RWPE2 (cell line): Measurements from ENCODE around the gene SEC61A2.

Experiments used
- ATAC-seq: fragments of 200-7000 bp; cut with Tn5 transposase; 3 replicates; pipeline ENCODE4 v1.9.1; 2021; ENCODE audit warnings: low read depth
- DNase-seq: peaks from one replicate; pipeline ENCODE4 v3.0.0-alpha.2; 2020; ENCODE audit warnings: low spot score
- H3K27ac ChIP-seq: fragments of 450-650 bp; 2 replicates; pipeline ENCODE4 v1.5.1; 2017; ENCODE audit warnings: mild to moderate bottlenecking; ENCODE audit not compliant: poor library complexity, severe bottlenecking
- H3K27me3 ChIP-seq: fragments of 250-450 bp; sonication (Bioruptor Pico); 2 replicates; pipeline ENCODE4 v1.5.1; 2021; ENCODE audit warnings: mild to moderate bottlenecking, moderate library complexity; ENCODE audit not compliant: insufficient read depth, poor library complexity, severe bottlenecking
- H3K36me3 ChIP-seq: fragments of 250-450 bp; sonication (Bioruptor Pico); 2 replicates; pipeline ENCODE4 v1.5.1; 2020; ENCODE audit warnings: low read depth, mild to moderate bottlenecking, moderate library complexity
- H3K4me1 ChIP-seq: fragments of 250-450 bp; sonication (Bioruptor Pico); 2 replicates; pipeline ENCODE4 v1.5.1; 2021; ENCODE audit warnings: mild to moderate bottlenecking, moderate library complexity; ENCODE audit not compliant: insufficient read depth, poor library complexity, severe bottlenecking
- H3K4me3 ChIP-seq: fragments of 250-450 bp; sonication (Bioruptor Pico); 2 replicates; pipeline ENCODE4 v1.5.1; 2021; ENCODE audit warnings: mild to moderate bottlenecking, moderate library complexity; ENCODE audit not compliant: severe bottlenecking
- H3K9me3 ChIP-seq: fragments of 250-450 bp; sonication (Bioruptor Pico); 2 replicates; pipeline ENCODE4 v1.5.1; 2021; ENCODE audit warnings: mild to moderate bottlenecking, moderate library complexity; ENCODE audit not compliant: severe bottlenecking
- CTCF ChIP-seq: fragments of 450-650 bp; IDR thresholded peaks from one replicate; pipeline ENCODE4 v1.5.1; 2017; ENCODE audit warnings: mild to moderate bottlenecking, moderate library complexity; ENCODE audit not compliant: poor library complexity, severe bottlenecking

The SEC61A2 gene

GRCh38 chr10:12130237-12130872 is 878 bp downstream of the SEC61A2 start:
- H3K27me3 ChIP-seq = no peaks in the 10 kb centered on the region
- no peaks in the 10 kb centered on the region for H3K9me3 ChIP-seq
- peak; percentile 73 for TF ChIP-seq CTCF
- peak overlapping the region; percentile 37 for H3K27ac ChIP-seq
- ATAC-seq (peak; percentile 65), DNase-seq (no peak)
- H3K4me3 ChIP-seq = peak overlapping the region; percentile 87
- no peaks in the 10 kb centered on the region for H3K4me1 ChIP-seq
- H3K36me3 ChIP-seq = peaks cover 19% of the 10 kb centered on the region

GRCh38 chr10:12135631-12136030 is 6.2 kb downstream of the SEC61A2 start:
- ATAC-seq (no peak), DNase-seq (no peak)
- no peak overlapping the region for H3K27ac ChIP-seq
- H3K4me1 ChIP-seq = no peaks in the 10 kb centered on the region
- TF ChIP-seq CTCF = no peak
- peaks cover 48% of the 10 kb centered on the region for H3K36me3 ChIP-seq
- no peaks in the 10 kb centered on the region for H3K9me3 ChIP-seq
- no peak overlapping the region for H3K4me3 ChIP-seq
- no peaks in the 10 kb centered on the region for H3K27me3 ChIP-seq

- no peak for TF ChIP-seq CTCF
- Histone ChIP-seq H3K36me3 (peaks cover 68% of the 10 kb centered on the region), H3K4me3 (no peak overlapping the region), H3K27ac (no peak overlapping the region), H3K27me3 (no peaks in the 10 kb centered on the region), H3K9me3 (no peaks in the 10 kb centered on the region), H3K4me1 (no peaks in the 10 kb centered on the region)
- ATAC-seq (no peak), DNase-seq (no peak)
These were observed 10.6 kb downstream of the SEC61A2 start for GRCh38 chr10:12140038-12140437.

- no peak for ATAC-seq
- TF ChIP-seq CTCF = no peak
- H3K36me3 ChIP-seq = peaks cover 43% of the 10 kb centered on the region
These were observed 15.1 kb downstream of the SEC61A2 start for GRCh38 chr10:12144538-12144937.

GRCh38 chr10:12150163-12150562 is 20.7 kb downstream of the SEC61A2 start:
- no peak for ATAC-seq
- Histone ChIP-seq H3K27me3 (no peaks in the 10 kb centered on the region), H3K4me1 (no peaks in the 10 kb centered on the region)

More at GRCh38 chr10:12144538-12144937, 15.1 kb downstream of the SEC61A2 start:
- H3K4me1 ChIP-seq = no peaks in the 10 kb centered on the region
- no peak overlapping the region for H3K27ac ChIP-seq
- no peak overlapping the region for H3K4me3 ChIP-seq
- H3K9me3 ChIP-seq = no peaks in the 10 kb centered on the region
- H3K27me3 ChIP-seq = no peaks in the 10 kb centered on the region
- no peak for DNase-seq

More at GRCh38 chr10:12150163-12150562, 20.7 kb downstream of the SEC61A2 start:
- Histone ChIP-seq H3K36me3 (peaks cover 16% of the 10 kb centered on the region), H3K9me3 (no peaks in the 10 kb centered on the region), H3K27ac (no peak overlapping the region), H3K4me3 (no peak overlapping the region)
- no peak for DNase-seq
- no peak for TF ChIP-seq CTCF
